Sigmoid colon (tissue), 4 donors: ENCODE measurements around the gene AXIN1.

Source experiments
- CTCF ChIP-seq, 4 experiments: fragments of 450-650 bp in 3 of 4; fragments of 200-600 bp in 1 of 4; IDR thresholded peaks; one replicate each; pipeline ENCODE4 v1.5.1; 2016 to 2019; ENCODE audit warnings: antibody characterized with exemption in 4 of 4, mild to moderate bottlenecking in 3 of 4, moderate library complexity in 2 of 4
- EP300 ChIP-seq, 4 donors: sonication (generic); formaldehyde crosslinking; IDR thresholded peaks; one replicate each; pipeline ENCODE4 v1.6.1; 2017; ENCODE audit warnings: antibody characterized with exemption in 4 of 4
- POLR2A ChIP-seq, 2 donors: fragments of 450-650 bp; IDR thresholded peaks; one replicate each; pipeline ENCODE4 v1.6.1; 2016; ENCODE audit warnings: antibody characterized with exemption in 2 of 2, mild to moderate bottlenecking in 2 of 2, moderate library complexity in 2 of 2
- POLR2AphosphoS5 ChIP-seq, 4 donors: sonication (generic); formaldehyde crosslinking; IDR thresholded peaks; one replicate each; pipeline ENCODE4 v1.6.1; 2017; ENCODE audit warnings: antibody characterized with exemption in 4 of 4

GRCh38 chr16:352547-353403, at the start of gene AXIN1:
- TF ChIP-seq POLR2AphosphoS5 (IDR thresholded peaks at IDR 0.05) (peak in 3 of 4 donors; percentile 47 to 70 (median 64)), EP300 (IDR thresholded peaks at IDR 0.05) (no peak), CTCF (IDR thresholded peaks at IDR 0.05) (peak in 1 of 4 experiments; percentile 64), POLR2A (IDR thresholded peaks at IDR 0.05) (peak in 1 of 2 donors; percentile 65)
